Measurements from ENCODE around the gene LRRC23. TPM values are rescaled to one million over a fixed set of nuclear protein-coding genes. Genes with fewer than 3 reads are reported as not detected.
A peak's percentile ranks its signal among the peaks of the same experiment; 100 is the strongest.

The LRRC23 gene
- total RNA-seq, 1 donor from 2014 or later, result 5.2 TPM

- no peaks in the 10 kb centered on the region for H3K36me3 ChIP-seq
- H3K4me1 ChIP-seq, result peaks cover 20% of the 10 kb centered on the region
- peaks cover 10% of the 10 kb centered on the region for H3K79me2 ChIP-seq (ENCODE audit: low read depth)
- Mint-ChIP-seq H3K27ac (peak overlapping the region; percentile 15), H3K27me3 (ENCODE audit: insufficient read depth, low read depth) (peaks cover 16% of the 10 kb centered on the region), H3K4me1 (peaks cover 44% of the 10 kb centered on the region), H3K9me3 (no peaks in the 10 kb centered on the region), H3K4me3 (peak overlapping the region; percentile 55), H3K36me3 (peaks cover 8% of the 10 kb centered on the region)
- peak overlapping the region; percentile 40 for H3K4me3 ChIP-seq
- H3K27me3 ChIP-seq, result no peaks in the 10 kb centered on the region
- H4K20me1 ChIP-seq (ENCODE audit: low read depth), result peaks cover 11% of the 10 kb centered on the region
- H3K9me3 ChIP-seq (ENCODE audit: low read depth), result no peaks in the 10 kb centered on the region
- no peak for DNase-seq (ENCODE audit: low spot score)
- no peak overlapping the region for H3K27ac ChIP-seq
- H3K4me2 ChIP-seq, result peak overlapping the region; percentile 72
- H3F3A ChIP-seq (ENCODE audit: low read depth), result peaks cover 54% of the 10 kb centered on the region
- TF ChIP-seq EZH2 (IDR thresholded peaks at IDR 0.05) (no peak), CTCF (IDR thresholded peaks at IDR 0.05) (no peak), EZH2phosphoT487 (IDR thresholded peaks at IDR 0.05) (no peak)
- no peak overlapping the region for H2AFZ ChIP-seq (replicated peaks)
- no peak overlapping the region for H3K9ac ChIP-seq
Measured at GRCh38 chr12:6946920-6947374, 42.3 kb downstream of the LRRC23 start.

- Mint-ChIP-seq H3K36me3 (peaks cover 6% of the 10 kb centered on the region), H3K4me3 (no peak overlapping the region), H3K4me1 (peaks cover 43% of the 10 kb centered on the region), H3K27ac (no peak overlapping the region), H3K27me3 (ENCODE audit: insufficient read depth, low read depth) (peaks cover 11% of the 10 kb centered on the region), H3K9me3 (no peaks in the 10 kb centered on the region)
- H3K9ac ChIP-seq, result no peak overlapping the region
- H3K4me1 ChIP-seq, result peaks cover 20% of the 10 kb centered on the region
- no peaks in the 10 kb centered on the region for H3K36me3 ChIP-seq
- H3K4me2 ChIP-seq, result no peak overlapping the region
- no peaks in the 10 kb centered on the region for H3K27me3 ChIP-seq
- H3K27ac ChIP-seq, result no peak overlapping the region
- H3K9me3 ChIP-seq (ENCODE audit: low read depth), result no peaks in the 10 kb centered on the region
- H4K20me1 ChIP-seq (ENCODE audit: low read depth), result peaks cover 11% of the 10 kb centered on the region
- peaks cover 47% of the 10 kb centered on the region for H3F3A ChIP-seq (ENCODE audit: low read depth)
- peaks cover 10% of the 10 kb centered on the region for H3K79me2 ChIP-seq (ENCODE audit: low read depth)
- no peak overlapping the region for H3K4me3 ChIP-seq
- TF ChIP-seq EZH2phosphoT487 (IDR thresholded peaks at IDR 0.05) (no peak), EZH2 (IDR thresholded peaks at IDR 0.05) (no peak), CTCF (IDR thresholded peaks at IDR 0.05) (no peak)
- no peak overlapping the region for H2AFZ ChIP-seq (replicated peaks)
- DNase-seq (ENCODE audit: low spot score), result no peak
Measured at GRCh38 chr12:6947615-6948014, 43.0 kb downstream of the LRRC23 start.

- Mint-ChIP-seq H3K4me3 (peak overlapping the region; percentile 38), H3K27ac (no peak overlapping the region), H3K36me3 (peaks cover 6% of the 10 kb centered on the region), H3K9me3 (no peaks in the 10 kb centered on the region), H3K4me1 (peaks cover 41% of the 10 kb centered on the region), H3K27me3 (ENCODE audit: insufficient read depth, low read depth) (peaks cover 7% of the 10 kb centered on the region)
- H4K20me1 ChIP-seq (ENCODE audit: low read depth), result peaks cover 11% of the 10 kb centered on the region
- H3K79me2 ChIP-seq (ENCODE audit: low read depth), result peaks cover 10% of the 10 kb centered on the region
- H3K27me3 ChIP-seq, result no peaks in the 10 kb centered on the region
- no peak for DNase-seq (ENCODE audit: low spot score)
- H3K36me3 ChIP-seq, result no peaks in the 10 kb centered on the region
- H3K9me3 ChIP-seq (ENCODE audit: low read depth), result no peaks in the 10 kb centered on the region
- H3K4me1 ChIP-seq, result peaks cover 20% of the 10 kb centered on the region
- H3K27ac ChIP-seq, result no peak overlapping the region
- no peak overlapping the region for H3K4me2 ChIP-seq
- no peak overlapping the region for H3K9ac ChIP-seq
- no peak overlapping the region for H3K4me3 ChIP-seq
- H2AFZ ChIP-seq (replicated peaks), result no peak overlapping the region
- TF ChIP-seq EZH2 (IDR thresholded peaks at IDR 0.05), result no peak
- no peak for TF ChIP-seq CTCF (IDR thresholded peaks at IDR 0.05)
- no peak for TF ChIP-seq EZH2phosphoT487 (IDR thresholded peaks at IDR 0.05)
- peaks cover 33% of the 10 kb centered on the region for H3F3A ChIP-seq (ENCODE audit: low read depth)
Measured at GRCh38 chr12:6948873-6949594, 44.4 kb downstream of the LRRC23 start.

Data from neural progenitor cell (in vitro differentiated cells).